ENCODE results near the gene DEFB112.

DEFB112 gene, protein sequence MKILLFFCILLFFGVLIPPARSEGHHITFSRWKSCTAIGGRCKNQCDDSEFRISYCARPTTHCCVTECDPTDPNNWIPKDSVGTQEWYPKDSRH

DNA sequence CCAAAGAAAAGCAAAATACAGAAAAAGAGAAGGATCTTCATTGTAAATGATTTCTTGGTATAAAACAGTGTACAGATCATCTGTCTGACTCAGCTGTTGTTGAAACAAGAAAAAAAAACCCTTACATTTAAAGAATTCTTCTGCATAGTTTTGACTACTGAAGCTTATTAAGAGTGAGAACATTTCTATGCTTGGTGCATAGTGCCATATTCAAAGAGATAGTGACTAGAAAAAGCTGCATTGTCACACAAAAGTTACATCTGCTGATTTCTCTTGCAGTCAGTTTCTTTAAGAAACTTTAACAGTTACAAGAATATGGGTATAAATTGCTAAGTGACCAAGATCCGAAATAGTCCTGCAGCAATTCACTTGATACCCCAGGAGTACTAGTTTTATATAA, at the start of gene DEFB112:
DEFB112 (minus strand) TSS at position 101 of the 400 bp plus-strand sequence; CDS start at position 41, 60 bp downstream.
- no peak for DNase-seq

DNA sequence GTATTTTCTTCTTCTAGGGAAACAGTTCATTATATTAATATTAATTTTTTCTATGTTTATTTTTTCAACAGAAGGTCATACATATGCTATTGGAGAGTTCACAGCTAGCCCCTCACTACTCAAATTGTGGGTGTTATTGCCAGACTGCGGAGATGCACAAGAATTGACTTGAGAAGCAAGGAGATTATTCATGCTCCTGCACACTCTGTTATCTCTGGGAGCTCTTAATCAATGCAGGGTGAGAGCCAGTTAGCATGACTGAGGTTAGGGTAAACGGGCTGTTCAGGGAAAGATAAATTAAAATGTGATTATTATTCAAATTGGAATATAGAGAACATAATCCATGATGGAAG, 48.9 kb upstream of the DEFB112 start:
- DNase-seq: no peak

DNA sequence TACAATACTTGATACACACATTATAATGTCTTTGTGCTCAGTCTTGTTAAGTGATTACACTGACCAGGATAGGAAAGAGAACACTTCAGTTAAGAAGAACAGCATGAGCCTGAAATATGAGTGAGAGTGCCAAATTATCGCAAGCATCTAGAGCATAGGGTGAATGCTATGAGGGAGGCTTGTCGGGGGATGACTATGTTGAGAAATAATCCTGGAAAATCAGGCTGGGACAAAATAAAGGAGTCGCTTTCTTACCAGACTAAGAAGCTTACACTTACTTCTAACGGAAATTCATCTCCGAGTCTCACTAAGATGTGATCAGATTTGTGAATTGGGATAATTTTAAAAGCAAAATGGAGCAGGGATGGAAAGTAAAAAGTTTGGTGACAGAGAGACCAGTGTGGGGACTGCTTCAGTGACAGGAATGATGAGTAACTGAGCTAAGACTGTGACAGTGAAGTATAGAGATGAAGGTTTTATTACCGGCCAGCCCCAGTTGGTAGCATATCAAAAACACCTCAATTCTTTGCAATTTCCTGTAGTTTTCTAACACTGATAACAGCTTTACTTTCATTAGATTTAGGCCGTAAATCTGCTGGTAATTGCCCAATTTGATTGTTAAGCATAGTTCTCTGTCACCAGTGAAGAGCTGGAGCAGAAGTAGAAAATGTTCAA, 48.4 kb upstream of the DEFB112 start:
- DNase-seq: no peak

DNA sequence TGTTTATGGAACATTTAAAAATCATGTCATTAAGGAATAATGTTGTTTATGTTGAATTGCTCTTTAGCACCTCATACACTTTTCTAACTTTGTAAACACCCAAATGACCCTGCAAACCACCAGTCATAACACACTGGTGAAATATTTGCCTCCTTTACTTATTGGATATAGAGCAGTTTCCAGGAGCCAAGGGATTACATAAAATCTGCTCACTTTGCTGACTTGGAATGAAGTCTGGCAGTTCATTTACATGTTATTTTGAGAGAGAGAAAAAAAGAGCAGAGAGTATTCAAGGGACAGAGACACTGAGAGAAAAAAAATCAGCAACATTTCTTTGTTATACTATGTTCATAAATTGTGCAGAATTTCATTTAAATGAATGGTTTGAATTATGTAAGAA, 46.6 kb upstream of the DEFB112 start:
- no peak for DNase-seq

DNA sequence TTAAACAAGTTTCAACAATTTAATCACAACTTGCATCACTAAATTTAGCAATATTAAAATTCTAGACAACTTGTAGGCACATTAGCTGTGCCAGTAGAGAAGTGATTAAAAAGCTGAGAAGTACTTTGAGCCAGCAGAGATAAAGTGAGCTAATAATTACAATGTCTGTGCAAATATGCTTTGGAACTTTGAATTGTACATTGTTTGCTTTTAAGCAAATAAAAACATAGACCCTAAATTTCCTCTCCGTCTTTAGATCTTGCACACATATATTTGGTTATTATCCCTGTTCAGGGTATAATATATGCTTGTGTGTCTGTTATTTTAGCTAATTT, 44.2 kb upstream of the DEFB112 start:
- no peak for DNase-seq

DNA sequence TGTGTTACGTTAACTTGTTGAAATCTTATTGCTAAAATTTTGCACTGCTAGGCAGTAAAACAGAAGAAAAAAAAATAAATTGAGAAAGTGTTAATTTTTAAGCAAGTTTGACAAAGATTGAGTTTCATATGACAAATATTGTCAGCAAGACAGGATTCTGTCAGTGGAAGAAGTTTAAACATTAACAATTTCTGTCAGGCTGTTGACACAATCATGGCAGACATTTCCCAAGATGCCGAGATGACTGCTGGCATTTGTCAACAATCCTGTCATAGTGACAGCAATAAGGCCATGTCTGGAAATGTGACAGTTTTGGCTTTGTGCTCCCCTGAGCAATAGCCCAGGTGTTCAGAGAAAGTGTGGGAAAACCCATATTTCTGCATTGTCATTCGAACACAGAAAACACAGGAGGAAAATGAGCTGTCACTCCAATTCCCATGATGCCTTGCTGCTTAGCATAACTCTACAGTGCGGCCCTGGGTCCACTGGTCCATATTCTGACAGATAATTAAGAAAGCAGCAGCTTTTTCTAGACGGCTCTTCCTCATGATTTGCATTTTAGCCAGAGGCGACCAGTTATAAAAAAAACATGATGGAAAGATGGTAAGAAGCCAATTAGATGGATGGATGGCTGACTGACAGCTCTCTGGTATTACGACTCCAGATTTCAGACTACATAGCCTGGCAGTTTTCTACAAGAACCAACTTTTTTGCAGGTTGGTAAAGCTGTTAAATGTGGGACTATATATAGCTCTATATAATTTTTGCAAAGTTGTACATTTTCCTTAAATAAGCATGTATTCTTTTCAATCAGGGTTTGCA, 43.6 kb upstream of the DEFB112 start:
- no peak for DNase-seq

DNA sequence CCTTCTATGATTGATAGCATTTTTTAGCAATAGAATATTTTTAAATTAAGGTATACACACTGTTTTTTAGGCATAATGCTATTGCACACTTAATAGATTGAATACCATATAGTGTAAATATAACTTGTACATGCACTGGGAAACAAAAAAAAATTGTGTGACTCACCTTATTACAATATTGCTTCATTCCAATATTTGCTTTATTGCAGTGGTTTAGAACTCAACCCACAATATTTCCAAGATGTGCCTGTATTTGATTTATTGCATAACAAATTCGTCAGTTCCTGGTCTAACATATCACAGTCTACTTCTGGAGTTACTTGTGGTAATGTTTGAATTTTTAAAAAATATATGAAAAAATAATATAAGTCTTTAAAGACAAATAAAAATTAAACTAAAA, 41.9 kb upstream of the DEFB112 start:
- no peak for DNase-seq

DNA sequence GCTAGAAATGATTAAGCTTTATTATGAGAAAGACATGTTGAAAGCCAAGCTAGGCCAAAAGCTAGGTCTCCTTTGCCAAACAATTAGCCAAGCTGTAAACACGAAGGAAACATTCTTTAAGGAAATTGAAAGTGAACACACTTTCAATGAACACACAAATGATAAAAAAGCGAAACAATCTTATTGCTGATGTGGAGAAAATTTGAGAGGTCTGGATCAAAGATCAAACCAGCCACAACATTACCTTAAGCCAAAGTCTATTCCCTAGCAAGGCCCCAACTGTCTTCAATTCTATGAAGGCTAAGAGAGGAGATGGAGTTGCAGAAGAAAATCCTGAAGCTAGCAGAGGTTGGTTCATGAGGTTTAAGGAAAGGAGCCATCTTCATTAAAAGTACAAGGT, 40.2 kb upstream of the DEFB112 start:
- no peak for DNase-seq

DNA sequence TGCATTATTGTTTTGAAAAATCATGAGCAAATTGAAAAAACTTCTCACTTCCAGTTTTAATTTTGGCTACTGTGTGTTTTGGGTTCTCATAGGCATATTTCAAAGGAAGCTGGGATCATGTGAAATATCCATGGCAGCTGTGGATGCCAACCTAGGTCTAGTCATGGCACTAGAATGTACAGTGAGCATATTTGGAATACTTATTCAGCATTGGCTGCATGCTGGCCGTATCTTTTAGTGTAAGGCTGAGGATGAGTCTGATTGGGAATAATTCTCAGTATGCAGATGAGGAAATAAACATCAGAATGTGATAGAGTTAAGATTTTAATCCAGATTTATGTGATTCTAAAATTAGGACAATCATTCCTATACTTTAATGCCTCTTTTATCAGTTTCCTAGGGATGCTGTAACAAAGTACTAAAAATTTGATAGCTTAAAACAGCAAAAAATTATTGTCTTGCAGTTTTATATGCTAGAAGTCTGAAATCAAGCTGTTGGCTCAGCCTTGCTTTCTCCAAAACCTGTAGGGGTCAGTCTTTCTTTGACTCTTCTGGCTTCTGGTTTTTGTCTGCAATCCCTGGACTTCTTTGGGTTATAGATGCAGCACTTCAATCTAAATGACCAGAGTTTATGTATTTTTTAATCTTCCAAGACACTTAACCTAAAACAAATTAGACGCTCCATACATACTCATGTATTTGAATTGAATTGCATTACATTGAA, 37.7 kb upstream of the DEFB112 start:
- DNase-seq: no peak

DNA sequence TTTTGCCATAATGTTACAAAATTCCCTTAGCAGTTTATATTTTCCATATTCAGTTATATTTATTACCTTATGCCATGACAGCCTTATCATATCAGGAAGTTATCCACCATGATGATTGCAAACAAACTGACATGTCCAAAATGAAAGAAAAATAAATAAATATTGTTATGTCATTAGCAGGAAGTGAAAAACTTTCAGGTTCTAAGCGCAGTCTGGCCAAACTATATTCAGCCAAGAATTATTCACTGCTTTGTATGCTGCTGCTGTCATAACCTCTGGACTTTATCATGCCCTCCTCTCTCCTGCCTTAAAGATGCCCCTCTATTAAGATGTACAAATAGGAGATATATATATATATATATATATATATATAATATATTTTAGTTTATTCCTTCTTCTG, 27.7 kb upstream of the DEFB112 start:
- no peak for DNase-seq

DNA sequence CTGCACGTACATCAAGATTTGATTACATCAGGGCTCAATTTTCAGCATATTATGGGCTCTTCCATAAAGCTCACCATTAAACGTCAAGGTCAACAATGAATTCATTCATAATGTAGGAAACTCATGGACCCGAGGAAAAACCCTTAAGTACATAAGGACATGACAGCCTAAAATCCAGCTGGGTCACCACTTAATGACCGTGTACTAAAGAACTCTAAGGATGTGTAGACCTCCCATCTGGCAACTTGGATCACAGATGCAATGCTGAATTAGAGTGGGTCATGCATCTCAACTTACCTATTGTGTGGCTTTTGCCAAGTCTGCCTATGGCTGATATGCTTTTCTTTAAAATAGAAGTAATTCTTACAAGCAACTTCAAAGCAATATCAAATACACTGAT, 26.7 kb upstream of the DEFB112 start:
- DNase-seq: no peak

DNA sequence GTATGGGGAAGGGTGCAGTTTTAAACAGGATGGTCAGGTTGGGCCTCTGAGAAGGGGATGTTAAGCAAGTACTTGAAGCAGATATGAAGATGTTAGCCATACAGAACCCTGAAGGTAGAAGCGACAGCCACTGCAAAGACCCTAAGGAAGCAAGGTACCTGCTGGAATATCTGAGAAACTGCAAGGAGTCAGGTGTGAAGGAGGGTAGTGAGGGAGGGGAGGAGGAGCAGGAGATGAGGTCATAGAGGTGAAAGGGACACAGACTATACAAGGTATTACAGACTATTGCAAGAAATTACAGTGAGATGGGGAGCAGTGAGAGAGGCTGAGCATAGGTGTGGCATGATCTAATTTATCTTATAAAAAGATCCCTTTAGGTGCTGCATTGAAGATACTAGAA, 22.2 kb upstream of the DEFB112 start:
- no peak for DNase-seq

DNA sequence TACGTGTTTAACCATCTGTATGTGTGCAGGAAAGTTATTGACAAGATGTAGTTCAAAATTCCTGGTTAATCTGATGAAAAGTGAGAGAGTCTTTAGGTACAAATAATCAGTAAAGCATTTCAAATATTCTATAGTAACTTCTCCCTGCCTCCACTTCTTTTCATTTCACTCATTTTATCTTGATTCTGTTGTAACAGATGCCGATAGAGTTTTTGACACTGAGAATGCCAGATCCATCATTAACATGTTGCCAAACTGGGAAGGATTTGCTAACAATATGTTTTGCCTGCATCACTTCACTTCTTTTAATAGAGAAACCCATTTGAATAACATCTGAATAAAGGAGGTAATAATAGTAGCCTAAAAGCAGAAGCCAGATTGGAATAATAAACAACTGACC, 20.4 kb upstream of the DEFB112 start:
- DNase-seq: no peak

DNA sequence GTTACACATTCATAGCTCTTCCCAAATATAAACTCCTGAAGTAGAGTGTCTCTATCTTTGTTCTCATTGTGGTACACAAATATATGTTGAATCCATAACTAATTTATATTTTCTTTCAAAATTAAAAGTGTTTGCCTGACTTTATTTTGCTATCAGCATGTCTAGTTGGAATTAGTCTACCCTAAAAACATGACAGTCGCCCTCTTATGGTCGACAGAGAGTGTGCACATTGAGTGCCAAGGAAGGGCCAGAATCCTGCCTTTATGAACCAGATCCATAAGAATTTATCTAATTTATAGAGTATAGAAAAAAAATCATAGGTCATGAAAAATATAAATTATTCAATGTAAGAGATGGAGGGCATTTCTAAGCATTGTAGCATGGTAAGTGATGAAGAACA, 12.3 kb upstream of the DEFB112 start:
- no peak for DNase-seq

DNA sequence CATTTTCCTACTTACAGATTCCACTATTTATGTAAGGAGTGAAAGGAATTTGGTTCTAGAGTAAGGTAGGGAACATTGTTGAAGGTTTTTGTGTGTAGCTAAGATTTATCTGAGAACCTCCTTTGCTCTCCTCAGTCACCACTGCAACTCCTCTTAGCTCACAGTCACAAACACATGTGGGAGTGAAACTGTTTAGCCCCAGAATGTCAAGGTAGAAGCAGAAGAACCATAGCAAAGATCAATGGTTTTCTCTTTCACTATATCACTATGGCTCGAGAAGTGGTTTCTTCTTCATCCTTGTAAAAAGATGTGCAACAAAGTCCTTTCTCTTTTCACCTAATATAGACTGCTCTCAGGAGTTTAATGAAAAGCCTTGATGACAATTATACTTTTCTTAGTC, 6.5 kb upstream of the DEFB112 start:
- no peak for DNase-seq

DNA sequence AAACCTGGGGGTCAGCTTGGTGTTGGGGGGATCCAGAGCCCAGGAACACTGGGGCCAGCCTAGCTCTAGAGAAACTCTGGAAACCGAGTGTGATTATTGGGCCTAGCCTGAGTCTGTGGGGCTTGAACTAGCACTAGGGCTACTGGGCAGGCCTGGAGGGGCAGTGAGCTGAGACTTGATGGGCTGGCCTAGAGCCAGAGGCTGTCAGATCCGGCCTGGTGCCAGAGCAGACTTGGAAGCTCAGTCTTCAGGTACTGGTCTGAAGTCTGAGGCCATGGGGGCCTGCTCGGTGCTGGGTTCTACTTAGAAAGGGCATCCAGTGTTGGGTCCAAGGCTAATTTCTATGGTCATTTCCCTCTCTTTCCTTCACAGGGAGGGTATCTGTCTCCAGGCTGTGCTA, 2.7 kb downstream of the DEFB112 start:
- DNase-seq: no peak

DNA sequence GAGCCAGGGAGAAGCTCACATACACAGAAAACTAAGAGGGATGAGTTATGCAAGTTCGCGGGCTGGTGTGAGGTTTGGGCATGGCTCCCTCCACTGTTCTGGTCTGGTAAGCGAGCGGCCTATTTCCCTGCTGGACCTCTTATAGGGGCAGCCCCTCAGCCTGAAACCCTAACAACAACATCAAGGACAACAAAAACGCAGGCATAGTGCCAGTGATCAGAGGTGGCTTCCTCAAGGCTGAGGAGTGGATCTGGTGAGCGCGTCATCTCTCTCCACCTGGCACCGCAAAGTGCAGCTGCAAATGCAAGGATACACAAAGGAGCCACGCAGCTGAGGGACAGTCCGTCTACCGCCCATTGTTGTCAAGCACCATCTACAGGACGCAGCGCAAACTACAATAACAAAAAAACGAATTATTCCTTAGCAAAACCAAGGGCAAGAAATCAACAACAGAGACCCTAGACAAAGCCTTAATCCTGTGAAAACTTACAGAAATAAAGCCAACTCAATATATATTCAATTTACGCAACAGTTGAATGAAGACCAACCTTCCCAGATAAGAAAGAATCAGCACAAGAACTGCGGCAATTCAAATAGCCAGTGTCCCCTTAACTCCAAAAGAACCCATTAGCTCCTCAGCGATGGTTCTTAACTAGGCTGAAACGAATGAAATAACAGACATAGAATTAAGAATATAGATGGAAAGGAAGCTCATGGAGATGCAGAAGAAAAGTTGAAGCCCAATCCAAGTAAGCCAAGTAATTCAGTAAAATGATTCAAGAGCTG, 18.8 kb downstream of the DEFB112 start:
- DNase-seq: no peak

DNA sequence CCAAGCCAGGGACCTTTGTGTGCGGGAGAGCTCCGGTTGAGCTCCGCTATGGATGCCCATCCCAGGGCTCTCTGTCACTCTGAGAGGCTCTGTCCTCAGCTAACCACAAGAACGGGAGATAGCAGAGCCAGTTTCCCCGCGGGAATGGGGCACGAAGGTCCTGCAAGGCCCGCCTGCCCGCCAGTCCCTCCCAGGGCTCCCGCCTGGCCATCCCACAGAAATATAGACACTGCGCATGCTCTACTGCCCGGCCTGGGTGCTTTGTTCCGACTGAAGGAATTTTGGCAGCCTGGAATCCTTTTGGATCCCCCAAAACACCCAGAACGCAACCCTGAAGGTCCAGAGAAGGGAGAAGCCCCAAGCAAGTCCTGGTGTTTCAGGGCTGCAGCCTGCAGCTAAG, 19.4 kb downstream of the DEFB112 start:
- no peak for DNase-seq

DNA sequence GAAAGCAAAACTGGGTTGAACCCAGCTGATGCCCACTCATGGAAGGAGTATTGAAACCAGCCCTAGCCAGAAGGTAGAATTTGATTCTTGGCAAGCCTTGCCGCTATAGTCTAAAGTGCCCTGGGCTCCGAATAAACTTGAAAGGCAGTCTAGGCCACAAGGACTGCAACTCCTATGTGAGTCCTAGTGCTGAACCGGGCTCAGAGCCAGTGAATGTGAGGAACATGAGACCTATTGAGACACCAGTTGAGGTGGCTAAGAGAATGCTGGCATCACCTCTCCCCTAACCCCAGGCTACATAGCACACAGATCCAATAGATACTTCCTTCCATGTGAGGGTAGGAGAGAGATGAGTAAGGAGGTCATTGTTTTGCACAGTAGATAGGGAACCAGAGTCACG, 24.5 kb downstream of the DEFB112 start:
- no peak for DNase-seq

DNA sequence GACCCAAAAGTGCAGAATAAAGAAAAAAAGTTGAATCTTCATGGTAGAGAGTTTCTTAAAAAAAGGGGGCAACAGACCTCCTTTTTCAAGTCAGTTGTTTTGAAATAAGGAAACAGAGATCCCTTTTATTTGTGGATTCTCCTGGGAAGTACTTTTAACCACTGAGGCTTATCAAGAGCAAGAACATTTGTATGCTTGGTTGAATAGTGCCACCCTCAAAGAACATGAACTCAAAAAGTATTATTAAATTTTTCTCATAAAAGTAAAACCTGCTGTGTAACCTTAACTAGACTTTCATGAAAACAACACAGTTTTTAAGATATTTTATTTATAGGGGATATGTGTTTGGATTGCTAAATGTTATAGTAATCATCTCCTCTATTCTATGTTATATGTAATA, 27.8 kb downstream of the DEFB112 start, which contains the start of gene DEFB110:
DEFB110 (minus strand) TSS at position 101 of the 400 bp plus-strand sequence; CDS start at position 42, 59 bp downstream.
- no peak for DNase-seq

DNA sequence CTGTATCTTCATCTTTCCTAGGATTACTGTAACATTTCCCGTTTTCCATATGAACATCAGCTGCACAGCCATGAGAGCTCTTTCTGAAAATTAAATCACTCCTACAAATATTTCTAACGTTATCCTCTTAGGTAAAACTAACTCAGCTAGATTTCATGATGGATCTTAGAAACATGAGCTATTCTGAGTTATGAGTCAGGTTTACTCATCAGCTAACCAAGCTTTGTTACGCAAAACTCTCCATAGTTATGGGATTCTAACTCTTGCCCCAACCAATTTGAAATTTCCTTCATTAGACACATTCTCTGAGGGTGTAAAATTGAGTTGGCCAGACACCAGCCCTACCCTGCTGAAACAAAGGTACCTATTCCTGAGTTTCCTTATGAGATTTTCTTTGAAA, 41.9 kb downstream of the DEFB112 start:
- no peak for DNase-seq

DNA sequence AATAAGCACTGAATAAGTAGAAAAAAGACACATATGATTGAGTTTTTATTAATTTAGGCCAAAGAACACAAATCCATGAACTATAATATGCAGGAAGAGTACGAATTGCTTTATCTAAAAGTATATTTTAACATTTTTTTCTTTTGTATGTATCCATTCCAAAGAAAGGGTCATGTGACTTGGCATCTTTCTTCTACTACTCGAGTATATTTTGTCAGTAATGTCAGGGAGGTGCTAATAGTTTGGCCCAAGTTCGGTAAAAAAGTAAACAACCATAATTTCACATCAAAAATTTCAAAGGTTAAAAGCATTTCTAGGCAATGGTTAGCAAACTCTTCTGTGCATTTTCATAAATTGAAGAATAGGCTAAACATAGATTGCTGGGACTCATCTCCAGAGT, 46.6 kb downstream of the DEFB112 start:
- DNase-seq: no peak

DNA sequence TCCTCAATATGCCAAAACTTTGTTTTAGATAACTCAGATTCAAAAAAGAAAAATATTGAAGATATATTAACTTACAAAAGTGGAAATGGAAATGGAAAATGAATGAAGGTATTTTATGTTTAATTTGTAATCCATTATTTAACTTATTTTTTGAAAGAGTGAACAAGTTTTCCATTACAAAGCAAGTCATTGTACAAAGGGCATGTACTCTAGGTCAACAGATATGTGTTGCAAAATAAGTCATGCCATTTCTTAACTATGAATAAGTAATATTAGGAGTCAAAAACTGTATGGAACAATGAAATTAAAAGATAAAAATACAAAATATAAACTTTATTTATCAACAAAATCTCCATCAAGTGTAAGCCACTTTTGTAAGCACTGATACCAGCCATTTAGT, 54.5 kb downstream of the DEFB112 start:
- no peak for DNase-seq
